Measurements from ENCODE around the gene TTC4.

- TF ChIP-seq GATA3 (IDR thresholded peaks at IDR 0.05; ENCODE audit: low read depth, low read length) = no peak
- no peak for TF ChIP-seq GATA2 (IDR thresholded peaks at IDR 0.05; ENCODE audit: low read depth, low read length)
Measured at GRCh38 chr1:54699936-54700525, 15.6 kb upstream of the TTC4 start.
